ENCODE data around the gene SMARCC1.
A peak's percentile ranks its signal among the peaks of the same experiment; 100 is the strongest.

Gene SMARCC1

DNA sequence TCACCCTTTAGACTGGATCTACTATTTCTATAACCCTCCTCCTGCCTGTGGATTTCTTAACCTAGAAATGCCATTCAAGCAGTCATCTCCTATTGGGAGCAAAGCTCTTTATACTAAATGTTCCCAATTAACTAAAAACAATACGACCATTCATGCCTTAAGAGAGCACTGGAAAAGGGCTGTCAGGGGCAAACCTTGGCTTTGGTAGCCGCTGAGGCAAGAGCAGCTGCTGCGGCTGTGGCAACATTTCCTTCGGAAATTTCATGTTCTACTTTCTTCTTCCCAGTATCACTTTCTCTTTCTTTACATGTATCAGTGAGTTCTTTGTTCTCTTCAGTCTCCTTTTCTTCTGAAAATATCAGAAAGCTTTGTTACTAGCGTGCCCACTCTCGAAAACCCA lies 146.7 kb downstream of the SMARCC1 start:
- no peak for DNase-seq (ENCODE audit: low read depth)

DNA sequence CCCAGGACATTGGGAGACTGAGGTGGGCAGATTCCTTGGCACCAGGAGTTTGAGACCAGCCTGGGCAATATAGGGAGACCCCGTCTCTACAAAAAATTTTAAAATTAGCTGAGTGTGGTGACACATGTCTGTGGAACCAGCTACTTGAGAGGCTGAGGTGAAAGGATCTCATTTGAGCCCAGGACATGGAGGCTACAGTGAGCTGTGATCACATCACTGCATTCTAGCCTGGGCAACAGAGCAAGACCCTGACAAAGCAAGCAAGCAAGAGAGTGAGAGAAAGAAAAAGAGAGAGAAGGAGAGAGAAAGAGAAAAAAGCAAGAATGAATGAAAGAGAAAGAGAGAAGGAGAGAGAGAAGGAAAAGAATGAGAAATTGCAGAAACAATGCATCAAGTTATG lies 150.9 kb downstream of the SMARCC1 start:
- DNase-seq (ENCODE audit: low read depth): no peak

DNA sequence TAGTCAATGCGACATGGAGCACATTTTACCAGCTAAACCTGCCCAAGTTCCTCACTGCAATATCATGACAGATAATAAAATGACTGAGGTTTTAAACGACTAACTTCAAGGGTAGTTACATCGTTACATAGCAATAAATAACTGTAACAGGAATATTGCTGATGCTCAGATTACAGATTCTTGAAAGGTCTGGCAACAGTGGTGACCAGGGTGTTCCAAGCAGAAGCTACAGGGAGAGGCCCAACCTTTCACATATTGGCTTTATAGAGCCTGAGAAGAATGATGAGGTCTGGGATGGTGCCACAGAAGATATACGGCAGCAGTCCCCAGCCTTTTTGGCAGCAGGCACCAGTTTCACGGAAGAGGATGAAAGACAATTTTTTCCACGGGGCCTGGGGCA lies 151.9 kb downstream of the SMARCC1 start:
- no peak for DNase-seq (ENCODE audit: low read depth)

DNA sequence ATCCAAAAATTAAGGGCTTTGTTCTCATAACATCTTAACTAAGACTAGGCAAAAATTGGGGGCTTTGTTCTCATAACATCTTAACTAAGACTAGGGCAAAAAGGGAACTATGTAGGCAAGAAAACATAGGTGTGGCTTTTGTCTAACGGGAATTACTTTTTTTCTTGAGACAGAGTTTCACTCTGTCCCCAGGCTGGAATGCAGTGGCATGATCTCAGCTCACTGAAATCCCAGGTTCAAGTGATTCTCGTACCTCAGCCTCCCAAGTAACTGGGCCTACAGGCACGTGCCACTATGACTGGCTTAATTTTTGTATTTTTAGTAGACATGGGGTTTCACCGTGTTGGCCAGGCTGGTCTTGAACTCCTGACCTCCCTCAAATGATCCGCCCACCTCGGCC lies 153.3 kb downstream of the SMARCC1 start:
- DNase-seq (ENCODE audit: low read depth): no peak

DNA sequence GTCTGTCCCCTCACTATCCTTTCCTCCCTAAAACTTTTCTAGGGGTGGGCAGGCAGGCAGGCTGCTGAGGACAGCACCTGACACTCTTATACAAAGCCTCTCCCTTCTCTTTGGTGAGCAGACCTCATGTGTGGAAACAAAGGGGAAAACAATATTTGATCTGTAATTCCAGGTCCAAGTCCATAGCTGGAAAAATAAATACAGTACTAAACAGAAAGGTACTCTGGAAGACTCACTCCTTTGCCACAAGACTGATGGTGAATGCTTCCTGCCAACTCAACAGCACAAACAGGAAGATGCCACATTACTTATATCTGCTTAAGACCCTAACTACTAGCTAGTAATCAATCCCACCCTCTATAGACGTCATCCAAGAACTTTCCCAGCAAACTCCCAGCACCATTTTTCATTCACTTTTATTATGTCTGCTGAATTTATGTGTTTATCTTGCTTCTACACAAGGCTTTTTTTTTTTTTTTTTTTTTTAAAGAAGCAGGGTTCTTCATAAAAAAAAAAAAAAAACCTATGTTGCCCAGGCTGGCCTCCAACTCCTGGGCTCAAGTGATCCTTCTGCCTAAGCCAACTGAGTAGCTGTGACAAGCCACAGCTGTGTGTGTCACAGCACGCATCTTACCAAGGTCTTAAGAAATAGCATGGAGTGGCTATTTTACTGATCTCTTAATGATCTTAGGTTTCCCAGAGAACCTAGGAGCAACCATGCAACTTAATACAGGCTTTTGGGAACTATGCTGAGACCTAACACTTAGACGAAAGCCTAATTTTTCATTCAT lies 158.8 kb downstream of the SMARCC1 start:
- no peak for DNase-seq (ENCODE audit: low read depth)

DNA sequence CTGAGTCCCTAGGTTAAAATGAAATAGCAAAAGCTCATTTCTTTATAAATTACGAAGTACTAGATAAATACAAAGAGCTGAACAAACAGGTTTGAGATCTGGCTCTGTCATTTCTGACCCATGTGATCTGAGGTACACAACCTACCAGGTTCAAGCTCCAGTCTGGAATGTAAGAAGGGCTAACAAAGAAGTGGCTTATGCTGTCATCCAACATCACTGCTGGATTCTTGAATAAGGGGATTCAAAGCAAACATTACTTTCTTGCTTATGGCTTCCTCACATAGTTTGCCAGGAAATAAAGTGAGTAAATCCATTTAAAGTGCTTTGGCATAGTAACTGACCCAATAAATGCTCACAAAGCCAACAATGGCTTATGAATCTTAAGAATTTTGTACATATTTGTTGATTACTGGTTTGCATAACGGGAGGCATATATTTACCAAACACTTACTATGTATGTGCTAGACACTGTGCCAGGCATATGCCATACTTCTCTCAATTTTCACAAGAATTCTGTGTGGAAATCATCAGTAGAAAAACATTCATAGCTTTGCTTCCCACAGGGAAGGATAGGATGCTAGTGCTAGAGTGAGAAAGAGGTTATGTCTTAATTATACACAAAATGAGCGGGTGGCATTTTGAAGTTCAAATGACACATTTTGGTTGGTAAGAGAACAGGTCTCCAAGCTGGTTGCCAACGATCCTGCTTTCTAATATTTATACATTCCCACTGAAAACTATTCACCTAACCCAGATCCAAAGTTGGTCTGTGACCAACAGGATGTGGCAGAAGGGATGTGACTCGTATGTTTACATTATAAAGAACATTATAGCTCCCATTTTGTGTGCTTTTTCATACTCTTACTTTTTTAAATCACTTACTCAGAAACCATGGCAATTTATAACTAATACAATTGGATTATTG lies 164.3 kb downstream of the SMARCC1 start:
- peak; percentile 59 for DNase-seq (ENCODE audit: low read depth)

DNA sequence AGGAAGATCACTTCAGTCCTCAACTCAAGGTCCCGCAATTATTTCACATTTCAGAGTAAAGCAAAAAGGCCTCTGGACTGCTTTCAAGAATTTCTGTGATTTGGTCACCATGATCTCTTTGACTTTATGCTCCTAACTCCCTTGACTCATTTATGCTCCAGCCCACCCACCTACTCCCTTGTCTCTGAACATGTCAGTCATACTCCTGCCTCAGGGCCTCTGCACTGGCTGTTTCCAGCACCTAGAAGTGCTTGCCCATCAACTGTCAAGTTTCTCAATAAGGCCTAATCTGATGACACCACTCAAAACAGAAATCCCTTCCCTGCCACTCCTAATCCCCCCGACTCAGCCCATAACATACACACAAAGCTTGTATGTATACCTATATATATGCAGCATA lies 166.9 kb downstream of the SMARCC1 start:
- no peak for DNase-seq (ENCODE audit: low read depth)

DNA sequence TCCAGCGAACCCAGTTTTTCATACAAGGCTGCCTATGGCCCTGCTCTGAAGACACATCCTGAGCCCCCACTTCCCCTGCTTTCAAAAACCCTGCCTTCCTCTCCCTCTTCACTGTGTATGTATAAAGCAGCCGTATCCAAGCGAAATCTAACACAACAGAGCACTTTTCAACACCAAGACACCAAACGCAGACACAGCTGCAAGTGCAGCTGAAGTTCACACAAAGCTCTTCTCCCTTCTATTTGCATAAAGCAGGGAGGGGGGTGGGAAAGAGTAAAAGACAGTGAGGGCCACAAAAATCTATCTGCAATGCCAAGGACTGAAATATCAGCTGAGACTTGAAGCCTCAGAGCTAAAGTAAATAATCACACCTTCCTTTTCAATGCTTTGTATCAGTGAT lies 168.0 kb downstream of the SMARCC1 start:
- DNase-seq (ENCODE audit: low read depth): no peak

DNA sequence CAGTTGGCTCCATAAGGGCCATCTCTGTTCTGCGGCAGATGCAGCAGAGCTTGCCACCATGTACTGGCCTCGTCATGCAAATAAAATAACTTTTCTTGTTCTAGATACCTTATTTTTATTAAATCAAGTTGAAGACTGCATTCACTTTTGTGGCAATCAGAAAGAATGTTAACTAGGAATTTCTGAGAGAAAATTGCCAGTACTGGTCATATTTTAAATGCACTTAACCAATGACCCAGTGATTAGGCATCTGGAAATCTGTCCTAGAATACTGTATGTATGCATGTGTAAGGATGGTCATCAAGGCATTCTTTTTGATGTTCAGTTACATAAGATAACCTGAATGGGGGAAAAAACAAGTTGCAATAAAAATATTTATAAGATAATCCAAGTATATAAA lies 168.8 kb downstream of the SMARCC1 start:
- peak; percentile 46 for DNase-seq (ENCODE audit: low read depth)

DNA sequence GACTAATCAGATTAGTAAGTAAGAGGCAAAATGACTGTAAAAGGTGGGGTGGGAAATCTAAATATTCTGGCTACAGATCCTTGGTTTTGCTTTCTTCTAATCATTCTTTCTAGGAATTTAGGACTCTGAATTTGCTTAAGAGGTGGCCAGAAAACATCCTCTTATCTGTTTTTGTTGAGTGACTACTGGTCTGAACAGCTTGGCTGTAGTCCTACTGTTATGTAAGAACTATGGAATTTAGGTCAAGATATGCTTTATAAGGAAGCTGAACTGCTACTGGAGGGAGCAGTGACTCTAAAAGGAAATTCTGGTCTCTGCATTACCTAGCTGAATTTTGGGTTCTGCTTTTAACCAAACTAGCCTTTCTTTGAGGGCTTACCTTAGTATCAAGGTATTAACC lies 169.5 kb downstream of the SMARCC1 start:
- DNase-seq (ENCODE audit: low read depth): peak; percentile 91

DNA sequence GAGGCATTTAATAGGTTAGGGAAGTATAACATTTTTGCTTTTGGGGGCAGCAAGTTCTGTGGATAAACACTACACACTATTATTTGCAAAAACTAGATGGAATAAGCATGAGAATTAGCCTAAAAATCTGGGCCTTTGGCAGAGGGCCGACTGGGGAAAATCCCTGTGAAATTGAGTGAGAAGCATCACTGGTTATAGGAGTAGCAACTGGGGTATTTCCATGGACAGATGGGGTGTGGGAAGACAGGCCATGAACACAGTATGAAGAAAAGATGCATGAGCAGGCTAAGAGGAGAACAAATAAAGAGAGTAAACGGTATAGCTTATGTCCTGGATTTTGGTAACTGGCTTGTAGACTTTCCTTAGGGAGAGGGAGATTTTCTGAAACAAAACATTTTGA lies 170.1 kb downstream of the SMARCC1 start:
- DNase-seq (ENCODE audit: low read depth): no peak

DNA sequence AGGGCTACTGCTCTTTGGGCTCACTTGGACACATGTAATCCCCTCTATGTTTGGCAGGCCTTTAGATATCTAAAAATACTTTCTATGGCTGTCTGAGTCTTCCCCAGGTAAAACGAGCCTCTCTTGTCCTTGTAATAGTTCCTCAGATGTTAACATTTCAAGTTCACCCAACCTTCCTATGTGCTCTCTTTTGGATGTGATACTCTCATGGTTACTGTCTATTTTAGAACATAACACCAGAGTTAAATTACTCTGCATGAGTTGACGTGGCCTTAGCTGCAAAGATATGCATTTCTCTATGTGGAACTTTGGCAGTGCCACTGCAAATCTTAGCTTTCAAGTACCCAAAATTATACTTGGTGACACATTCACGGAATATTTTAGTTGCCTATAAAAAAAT lies 171.1 kb downstream of the SMARCC1 start:
- no peak for DNase-seq (ENCODE audit: low read depth)

DNA sequence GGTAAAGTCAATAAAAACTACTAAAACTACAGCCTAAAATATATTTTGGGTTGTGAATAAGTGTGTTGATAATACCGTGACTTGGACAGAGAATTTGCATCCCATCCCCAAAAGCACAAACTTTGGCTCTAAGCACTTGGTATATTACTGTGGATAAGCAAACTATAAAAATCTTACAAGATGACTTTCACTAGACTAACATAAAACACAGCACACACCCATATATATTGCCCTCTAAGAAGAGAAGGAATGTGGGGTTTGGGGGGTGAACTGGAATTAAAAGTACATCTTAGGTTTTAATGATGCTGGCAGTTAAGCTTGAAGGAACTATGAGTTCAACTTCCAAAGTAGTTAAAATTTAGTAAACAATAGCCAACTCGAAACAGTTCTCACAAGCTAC lies 174.4 kb downstream of the SMARCC1 start:
- no peak for DNase-seq (ENCODE audit: low read depth)

DNA sequence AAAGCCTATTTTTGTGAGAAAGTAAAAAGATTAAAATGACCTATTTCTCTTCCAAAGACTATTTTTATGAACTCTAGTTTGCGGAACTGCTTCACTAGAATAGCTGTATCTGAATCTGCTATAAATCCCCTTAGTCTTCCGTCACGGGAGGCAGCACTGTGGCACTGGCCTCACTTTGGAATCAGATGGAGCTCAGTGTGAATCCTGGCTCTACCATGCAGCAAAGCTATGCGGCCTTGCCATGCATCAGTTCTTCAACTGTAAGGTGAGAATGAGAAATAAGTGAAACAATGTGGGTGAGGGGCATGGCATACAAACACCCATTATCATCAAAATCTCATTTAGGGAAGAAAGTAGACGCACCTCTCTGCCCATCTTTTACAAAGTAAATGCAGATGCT lies 175.5 kb downstream of the SMARCC1 start:
- no peak for DNase-seq (ENCODE audit: low read depth)

DNA sequence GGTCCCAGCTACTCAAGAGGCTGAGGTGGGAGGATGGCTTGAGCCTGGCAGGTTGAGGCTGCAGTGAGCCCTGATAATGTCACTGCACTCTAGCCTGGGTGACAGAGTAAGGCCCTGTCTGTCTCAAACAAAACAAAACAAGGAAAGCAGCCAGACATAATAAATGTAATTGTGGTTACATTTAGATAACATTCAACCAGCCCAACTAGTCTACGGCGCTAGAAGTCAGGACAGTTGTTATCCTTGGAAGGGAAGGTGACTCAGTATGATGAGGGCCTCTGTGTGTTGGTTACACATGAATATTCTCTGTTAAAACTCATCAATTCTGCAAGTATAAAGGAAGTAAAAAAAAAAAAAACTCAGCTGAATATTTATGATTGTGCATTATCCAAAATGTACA lies 176.0 kb downstream of the SMARCC1 start:
- peak; percentile 39 for DNase-seq (ENCODE audit: low read depth)

DNA sequence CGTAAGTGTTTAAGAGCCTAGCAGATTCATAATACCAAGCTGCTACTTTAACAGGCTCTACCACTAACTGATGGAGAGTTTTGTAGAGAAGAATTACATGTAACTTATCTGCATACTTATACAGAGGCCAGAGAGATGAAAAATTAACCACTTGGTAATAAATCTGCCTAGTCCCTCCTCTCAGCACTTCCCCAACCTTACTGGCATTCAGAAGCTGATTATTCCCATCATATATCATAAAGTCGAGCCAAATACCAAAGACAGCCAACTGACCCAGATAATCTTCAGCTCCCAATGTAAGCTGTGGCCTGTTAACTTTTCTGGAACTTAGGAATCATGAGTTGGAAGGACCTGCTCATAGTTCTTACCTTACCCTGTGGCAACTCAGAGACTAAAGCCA lies 177.5 kb downstream of the SMARCC1 start:
- no peak for DNase-seq (ENCODE audit: low read depth)

DNA sequence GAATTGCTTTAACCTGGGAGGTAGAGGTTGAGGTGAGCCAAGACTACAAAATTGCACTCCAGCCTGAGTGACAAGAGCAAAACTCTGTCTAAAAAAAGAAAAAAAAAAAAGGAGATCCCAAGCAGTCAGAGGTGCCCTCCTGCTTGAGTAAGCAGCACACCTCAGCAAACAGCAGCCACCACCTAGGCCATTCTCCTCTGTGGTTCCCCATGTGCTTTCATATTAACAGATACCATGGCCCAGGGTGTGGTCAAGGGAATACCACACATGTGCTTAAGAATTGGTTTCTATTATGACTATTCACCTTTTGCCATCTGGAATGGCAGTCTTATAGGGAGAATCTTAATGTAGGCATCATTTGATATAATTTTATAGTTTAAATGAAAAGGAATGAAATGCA lies 178.4 kb downstream of the SMARCC1 start:
- no peak for DNase-seq (ENCODE audit: low read depth)

DNA sequence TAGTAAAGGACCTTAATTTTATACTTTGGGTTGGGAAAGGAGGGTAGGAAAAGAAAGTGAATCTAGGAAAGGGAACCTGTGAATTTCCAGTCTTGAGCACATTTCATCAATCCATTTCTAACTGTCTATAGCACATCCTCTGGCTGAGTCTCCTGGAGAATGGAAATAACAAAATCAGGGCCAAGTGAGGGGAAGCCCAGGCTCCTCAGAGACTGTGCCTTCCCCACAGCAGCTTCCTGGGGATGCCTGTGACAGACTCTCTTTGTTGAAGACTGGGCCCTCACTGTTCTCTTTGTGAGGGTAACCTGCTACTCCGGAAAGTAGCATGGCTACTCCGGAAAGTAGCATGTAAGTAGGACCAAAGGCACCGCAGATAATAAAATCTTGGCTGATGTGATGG lies 180.4 kb downstream of the SMARCC1 start:
- DNase-seq (ENCODE audit: low read depth): no peak

DNA sequence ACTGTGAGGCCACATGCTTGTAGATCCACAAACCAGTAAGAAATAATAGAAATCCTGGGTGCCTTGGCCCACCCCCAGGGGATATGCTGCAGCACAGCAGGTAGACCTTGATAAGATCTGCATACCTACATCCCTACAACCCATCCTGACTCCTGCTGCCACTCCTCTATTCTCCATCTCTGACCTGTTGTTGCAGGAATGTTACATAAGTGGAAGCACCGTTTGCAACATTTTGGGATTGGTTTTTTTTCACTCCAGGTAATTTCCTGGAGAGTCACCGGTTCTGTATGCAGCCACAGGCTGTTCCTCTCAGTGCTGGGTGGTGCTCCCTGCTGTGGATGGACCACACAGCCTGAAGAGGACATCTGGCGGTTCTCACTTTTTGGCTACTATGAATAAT lies 186.9 kb downstream of the SMARCC1 start:
- DNase-seq (ENCODE audit: low read depth): no peak

DNA sequence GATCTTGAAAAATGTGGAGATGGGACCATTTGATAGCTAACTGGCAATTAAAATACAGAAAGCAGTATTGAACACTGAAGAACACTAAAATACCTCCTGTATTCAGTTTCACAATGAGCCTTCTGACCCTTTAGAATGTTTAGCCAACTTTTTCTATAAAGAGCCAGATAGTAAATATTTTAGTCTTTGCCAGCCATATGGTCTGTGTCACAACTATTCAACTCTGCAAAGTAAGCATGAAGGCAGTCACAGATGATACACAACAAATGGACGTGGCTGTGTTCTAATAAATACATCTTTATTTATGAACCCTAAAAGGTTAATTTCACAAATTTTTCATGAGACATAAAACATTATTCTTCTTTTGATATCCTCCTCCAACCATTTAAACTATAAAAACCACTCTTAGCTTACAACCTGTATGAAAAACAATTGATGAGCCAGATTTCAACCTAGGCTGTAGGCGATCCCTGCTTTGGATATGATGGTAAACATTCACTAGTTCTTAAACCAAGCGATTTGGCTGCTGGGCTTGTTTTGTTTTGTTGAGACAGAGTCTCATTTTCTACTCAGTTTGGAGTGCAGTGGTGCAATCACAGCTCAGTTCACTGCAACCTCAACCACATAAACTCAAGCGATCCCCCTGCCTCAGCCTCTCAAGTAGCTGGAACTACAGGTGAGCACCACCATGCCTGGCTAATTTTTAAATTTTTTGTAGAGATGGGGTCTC lies 189.5 kb downstream of the SMARCC1 start:
- DNase-seq (ENCODE audit: low read depth): no peak

DNA sequence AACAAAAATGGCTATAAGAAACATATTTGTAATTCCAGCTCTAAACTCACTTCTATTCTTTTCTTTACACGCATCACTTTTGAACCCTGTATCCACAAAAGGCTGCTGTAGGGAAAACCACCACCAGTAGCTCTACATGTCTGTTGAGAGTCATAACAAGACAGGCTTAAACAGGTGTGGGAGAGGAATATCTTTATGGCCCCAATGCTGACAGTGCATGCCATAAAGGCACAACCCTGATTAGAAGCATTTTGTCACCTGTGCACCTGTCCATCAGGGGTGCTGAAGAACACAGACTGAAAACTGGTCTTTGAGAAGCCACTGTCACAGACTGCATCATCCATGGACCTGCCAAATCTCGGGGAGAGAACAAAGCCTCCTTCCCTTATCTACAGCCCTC lies 191.5 kb downstream of the SMARCC1 start:
- no peak for DNase-seq (ENCODE audit: low read depth)

DNA sequence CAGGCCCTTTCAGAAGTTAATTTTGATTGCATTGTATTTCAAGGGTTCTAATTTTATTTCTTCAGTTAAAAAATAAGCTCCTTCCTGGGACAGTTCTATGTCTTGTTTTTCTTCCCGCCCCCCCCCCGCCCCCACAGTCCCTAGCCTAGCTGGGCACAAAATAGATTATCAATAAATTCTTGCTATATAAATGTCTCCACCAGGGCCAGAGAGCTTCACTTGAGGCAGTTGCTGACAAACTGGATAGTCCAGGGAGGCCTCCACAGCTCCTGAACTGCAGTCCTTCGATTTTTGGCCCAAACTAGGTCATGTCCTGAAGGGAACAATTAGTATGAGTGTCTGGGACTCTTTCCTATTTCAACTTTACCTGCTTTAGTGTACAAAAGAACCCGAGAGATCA lies 193.1 kb downstream of the SMARCC1 start:
- DNase-seq (ENCODE audit: low read depth): no peak

DNA sequence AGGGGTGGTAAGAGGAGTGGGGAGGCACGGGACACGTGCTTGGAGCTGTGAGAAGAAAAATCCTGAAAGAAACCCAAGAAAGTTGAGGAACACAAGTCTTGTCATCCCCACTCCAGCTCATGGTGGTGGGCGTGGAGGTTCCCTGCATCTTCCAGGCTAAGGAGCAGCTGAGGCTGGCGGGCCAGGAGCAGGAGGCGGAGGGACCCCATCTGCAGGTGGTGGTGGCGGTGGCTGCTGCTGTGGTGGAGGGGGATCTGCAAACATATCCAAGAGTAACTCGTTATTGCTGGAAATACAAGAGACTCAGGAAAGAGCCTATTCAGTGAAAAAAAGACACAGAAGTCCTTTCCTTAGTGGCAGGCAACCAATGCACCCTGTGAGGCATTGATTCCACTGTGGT lies 193.6 kb downstream of the SMARCC1 start:
- DNase-seq (ENCODE audit: low read depth): no peak

Measured in EH (cell line).